Right atrium auricular region (tissue), 2 donors: ENCODE results near the gene KLRD1. TPM values are rescaled to one million over a fixed set of nuclear protein-coding genes. Genes with fewer than 3 reads are reported as not detected.

Source experiments
- DNase-seq: peaks from one replicate; pipeline ENCODE4 v3.0.0-alpha.2; 2019; ENCODE audit warnings: low spot score
- H3K27ac ChIP-seq, 2 donors: fragments of 200-600 bp; sonication (generic); 1 replicate in 1 of 2; 2 replicates in 1 of 2; pipeline ENCODE4 v1.5.1; 2016 to 2019
- H3K27me3 ChIP-seq, 2 donors: fragments of 200-600 bp; sonication (generic); one replicate each; pipeline versions ENCODE4 v1.5.1 to v1.6.0; 2017 to 2019
- H3K36me3 ChIP-seq: fragments of 200-600 bp; sonication (generic); one replicate; pipeline ENCODE4 v1.5.1; 2016
- H3K4me1 ChIP-seq, 2 donors: fragments of 200-600 bp; sonication (generic); one replicate each; pipeline versions ENCODE4 v1.5.1 to v1.6.0; 2017 to 2019
- H3K4me3 ChIP-seq, 2 donors: fragments of 200-600 bp; sonication (generic); 1 replicate in 1 of 2; 2 replicates in 1 of 2; pipeline ENCODE4 v1.5.1; 2017 to 2019; ENCODE audit warnings: mild to moderate bottlenecking in 1 of 2, moderate library complexity in 1 of 2
- H3K9me3 ChIP-seq, 2 donors: fragments of 200-600 bp; sonication (generic); one replicate each; pipeline ENCODE4 v1.5.1; 2019
- total RNA-seq, 2 donors: library from RNA; depleted of rRNA; stranded (reverse); fragments of >200 nt; gene quantifications; one replicate each; pipeline ENCODE4 v1.1.0, GENCODE V29; 2016
- TF ChIP-seq, protein P1 (sequence below), 2 donors: fragments of 200-600 bp; sonication (generic); IDR thresholded peaks; one replicate each; pipeline ENCODE4 v1.5.1; 2019; ENCODE audit warnings: antibody characterized with exemption in 2 of 2

The KLRD1 gene
- total RNA-seq, 2 donors from 2014 or later = 0.82 to 0.94 TPM

DNA sequence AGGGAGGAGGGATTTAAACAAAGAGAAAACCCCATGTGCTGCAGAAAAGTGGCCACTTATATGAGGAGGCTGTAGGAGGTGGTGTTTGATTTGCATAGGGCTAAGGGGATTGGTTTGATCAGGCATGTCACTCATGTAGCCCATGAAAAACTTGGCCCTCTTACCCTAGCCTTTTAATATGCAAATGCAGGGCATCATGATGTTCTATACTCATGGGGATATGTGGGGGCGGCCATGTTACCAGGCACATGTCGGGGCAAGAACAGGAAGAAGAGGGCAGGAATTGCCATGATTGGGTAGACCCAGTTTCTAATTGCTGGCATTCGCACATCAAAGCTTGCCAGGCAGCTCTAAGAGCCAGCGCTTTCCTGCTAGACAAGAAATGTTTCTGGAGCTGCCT, 53.4 kb downstream of the KLRD1 start:
- Histone ChIP-seq H3K4me1 (peaks cover 0 to 14% of the 10 kb centered on the region in 2 donors), H3K27ac (no peak overlapping the region), H3K9me3 (no peaks in the 10 kb centered on the region), H3K27me3 (no peaks in the 10 kb centered on the region), H3K36me3 (no peaks in the 10 kb centered on the region), H3K4me3 (no peak overlapping the region)
- DNase-seq = no peak
- TF ChIP-seq, protein P1, sequence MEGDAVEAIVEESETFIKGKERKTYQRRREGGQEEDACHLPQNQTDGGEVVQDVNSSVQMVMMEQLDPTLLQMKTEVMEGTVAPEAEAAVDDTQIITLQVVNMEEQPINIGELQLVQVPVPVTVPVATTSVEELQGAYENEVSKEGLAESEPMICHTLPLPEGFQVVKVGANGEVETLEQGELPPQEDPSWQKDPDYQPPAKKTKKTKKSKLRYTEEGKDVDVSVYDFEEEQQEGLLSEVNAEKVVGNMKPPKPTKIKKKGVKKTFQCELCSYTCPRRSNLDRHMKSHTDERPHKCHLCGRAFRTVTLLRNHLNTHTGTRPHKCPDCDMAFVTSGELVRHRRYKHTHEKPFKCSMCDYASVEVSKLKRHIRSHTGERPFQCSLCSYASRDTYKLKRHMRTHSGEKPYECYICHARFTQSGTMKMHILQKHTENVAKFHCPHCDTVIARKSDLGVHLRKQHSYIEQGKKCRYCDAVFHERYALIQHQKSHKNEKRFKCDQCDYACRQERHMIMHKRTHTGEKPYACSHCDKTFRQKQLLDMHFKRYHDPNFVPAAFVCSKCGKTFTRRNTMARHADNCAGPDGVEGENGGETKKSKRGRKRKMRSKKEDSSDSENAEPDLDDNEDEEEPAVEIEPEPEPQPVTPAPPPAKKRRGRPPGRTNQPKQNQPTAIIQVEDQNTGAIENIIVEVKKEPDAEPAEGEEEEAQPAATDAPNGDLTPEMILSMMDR (IDR thresholded peaks at IDR 0.05) = no peak

DNA sequence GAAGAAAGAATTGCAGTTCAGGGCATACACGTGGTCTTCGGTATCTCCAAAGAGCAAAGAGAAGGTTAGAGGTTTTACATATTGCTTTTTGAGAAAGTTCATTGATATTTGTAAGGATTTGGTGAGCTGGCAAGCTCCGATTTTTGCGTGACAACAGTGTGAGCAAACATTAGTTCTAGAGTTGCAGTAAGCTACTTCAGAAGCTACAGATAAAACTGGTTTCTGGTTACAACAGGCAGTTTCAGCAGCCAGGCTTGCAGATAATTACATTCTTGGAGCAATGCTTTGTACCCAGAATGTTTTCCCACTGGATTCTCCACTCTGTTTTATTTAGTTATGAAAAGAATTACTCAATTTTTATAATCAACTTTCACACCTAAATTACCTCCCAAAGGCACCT, 54.0 kb downstream of the KLRD1 start:
- H3K4me1 ChIP-seq = peaks cover 0 to 19% of the 10 kb centered on the region in 2 donors
- no peak overlapping the region for H3K27ac ChIP-seq
- no peak overlapping the region for H3K4me3 ChIP-seq
- no peaks in the 10 kb centered on the region for H3K27me3 ChIP-seq
- no peaks in the 10 kb centered on the region for H3K9me3 ChIP-seq
- TF ChIP-seq, protein P1 (IDR thresholded peaks at IDR 0.05) = no peak
- no peak for DNase-seq
- H3K36me3 ChIP-seq = no peaks in the 10 kb centered on the region

DNA sequence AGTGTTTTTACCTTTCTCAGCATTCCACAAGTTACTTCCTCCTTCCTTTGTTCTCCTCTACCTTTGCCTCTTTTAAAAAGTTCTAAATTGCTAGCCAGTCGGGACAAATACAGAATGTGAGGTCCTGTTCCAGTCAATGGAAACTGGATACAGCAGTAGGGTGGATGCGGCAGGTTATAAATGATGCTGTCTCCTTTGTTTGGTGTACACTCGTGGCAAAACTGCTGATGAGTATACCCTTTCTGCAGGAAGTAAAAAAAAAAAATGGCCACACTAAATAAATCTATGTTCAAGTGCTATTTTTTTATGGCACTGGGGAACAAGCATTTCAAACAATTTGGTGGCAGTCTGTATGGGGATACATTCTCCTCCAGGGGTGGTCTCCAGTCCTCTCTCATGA, 54.7 kb downstream of the KLRD1 start:
- DNase-seq = no peak
- no peaks in the 10 kb centered on the region for H3K36me3 ChIP-seq
- H3K9me3 ChIP-seq = no peaks in the 10 kb centered on the region
- no peak overlapping the region for H3K27ac ChIP-seq
- TF ChIP-seq, protein P1 (IDR thresholded peaks at IDR 0.05) = no peak
- peaks cover 0 to 20% of the 10 kb centered on the region in 2 donors for H3K4me1 ChIP-seq
- no peak overlapping the region for H3K4me3 ChIP-seq
- H3K27me3 ChIP-seq = no peaks in the 10 kb centered on the region

DNA sequence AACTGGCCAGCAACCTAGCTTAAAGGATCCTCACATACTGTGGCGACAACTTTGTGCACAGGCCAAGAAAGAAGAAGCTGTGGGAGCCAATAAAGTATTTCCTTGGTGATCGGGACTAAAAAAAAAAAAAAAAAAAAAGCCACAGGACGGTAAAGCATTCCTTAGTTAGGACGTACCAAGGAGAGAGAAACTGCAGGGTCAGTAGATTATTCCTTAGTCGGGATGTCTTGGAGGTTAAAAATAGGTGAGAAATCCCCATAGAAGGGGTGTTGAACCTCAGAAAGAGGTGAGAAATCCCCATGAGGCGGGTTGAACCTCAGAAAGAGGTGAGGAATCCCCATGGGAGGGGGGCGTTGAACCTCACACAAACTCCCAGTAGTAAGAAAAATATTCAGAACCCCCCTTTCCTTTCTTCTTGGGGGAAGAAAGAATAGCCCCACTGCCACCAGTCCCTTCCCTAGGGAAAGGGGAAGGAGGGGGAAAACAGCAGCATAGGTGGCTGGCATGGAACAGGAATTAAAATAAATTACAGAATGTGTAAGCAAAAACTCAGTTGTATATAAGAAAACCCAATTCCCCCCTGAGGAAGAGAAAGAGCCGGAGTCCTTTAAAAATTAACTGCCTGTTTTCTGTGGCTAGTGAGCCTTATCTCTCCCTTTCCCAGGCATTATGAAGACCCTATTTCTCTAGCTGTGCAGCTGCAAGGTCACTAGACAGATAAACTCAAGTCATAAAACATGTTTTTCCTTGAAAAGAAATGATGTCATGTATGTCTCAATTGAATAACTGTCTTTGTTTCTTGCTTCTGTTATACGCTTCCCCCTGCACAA, 55.4 kb downstream of the KLRD1 start:
- H3K27ac ChIP-seq = peak overlapping the region; percentile 84 to 92
- H3K9me3 ChIP-seq = no peaks in the 10 kb centered on the region
- peaks cover 0 to 20% of the 10 kb centered on the region in 2 donors for H3K4me1 ChIP-seq
- TF ChIP-seq, protein P1 (IDR thresholded peaks at IDR 0.05) = no peak
- H3K4me3 ChIP-seq = no peak overlapping the region
- no peaks in the 10 kb centered on the region for H3K27me3 ChIP-seq
- DNase-seq = no peak
- no peaks in the 10 kb centered on the region for H3K36me3 ChIP-seq

DNA sequence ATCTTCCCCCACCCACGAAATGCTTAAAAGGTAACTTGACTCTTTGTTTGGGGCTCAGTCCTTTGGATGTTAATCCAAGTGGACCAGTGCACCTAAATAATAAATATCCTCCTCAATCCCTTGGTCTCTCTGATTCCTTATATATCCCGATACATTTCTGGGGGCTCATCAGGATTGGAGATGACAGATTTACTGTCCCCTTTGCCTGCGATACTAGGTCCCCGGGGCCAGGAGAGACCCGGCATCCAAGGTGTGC, 55.9 kb downstream of the KLRD1 start:
- H3K4me3 ChIP-seq = peak overlapping the region in 1 of 2 donors; percentile 67
- no peaks in the 10 kb centered on the region for H3K27me3 ChIP-seq
- H3K27ac ChIP-seq = peak overlapping the region; percentile 84 to 92
- TF ChIP-seq, protein P1 (IDR thresholded peaks at IDR 0.05) = no peak
- H3K4me1 ChIP-seq = peaks cover 0 to 20% of the 10 kb centered on the region in 2 donors
- DNase-seq = no peak
- no peaks in the 10 kb centered on the region for H3K36me3 ChIP-seq
- H3K9me3 ChIP-seq = no peaks in the 10 kb centered on the region
